Melanocyte of skin (primary cell): ENCODE results near the gene HSD17B14. TPM values are rescaled to one million over a fixed set of nuclear protein-coding genes. Genes with fewer than 3 reads are reported as not detected.

ENCODE experiments used
- small RNA-seq, 2 donors: library from RNA; depleted of rRNA; stranded (forward); fragments of <200 nt; gene quantifications; one replicate each; pipeline ENCODE3, GENCODE V24; 2012
- total RNA-seq, 2 donors: library from RNA; depleted of rRNA; stranded (reverse); fragments of >200 nt; gene quantifications; 2 replicates each; pipeline ENCODE4 v1.2.3, GENCODE V29; 2012

The HSD17B14 gene
- total RNA-seq: 1 to 10 TPM; 4.1 to 4.7 TPM

DNA sequence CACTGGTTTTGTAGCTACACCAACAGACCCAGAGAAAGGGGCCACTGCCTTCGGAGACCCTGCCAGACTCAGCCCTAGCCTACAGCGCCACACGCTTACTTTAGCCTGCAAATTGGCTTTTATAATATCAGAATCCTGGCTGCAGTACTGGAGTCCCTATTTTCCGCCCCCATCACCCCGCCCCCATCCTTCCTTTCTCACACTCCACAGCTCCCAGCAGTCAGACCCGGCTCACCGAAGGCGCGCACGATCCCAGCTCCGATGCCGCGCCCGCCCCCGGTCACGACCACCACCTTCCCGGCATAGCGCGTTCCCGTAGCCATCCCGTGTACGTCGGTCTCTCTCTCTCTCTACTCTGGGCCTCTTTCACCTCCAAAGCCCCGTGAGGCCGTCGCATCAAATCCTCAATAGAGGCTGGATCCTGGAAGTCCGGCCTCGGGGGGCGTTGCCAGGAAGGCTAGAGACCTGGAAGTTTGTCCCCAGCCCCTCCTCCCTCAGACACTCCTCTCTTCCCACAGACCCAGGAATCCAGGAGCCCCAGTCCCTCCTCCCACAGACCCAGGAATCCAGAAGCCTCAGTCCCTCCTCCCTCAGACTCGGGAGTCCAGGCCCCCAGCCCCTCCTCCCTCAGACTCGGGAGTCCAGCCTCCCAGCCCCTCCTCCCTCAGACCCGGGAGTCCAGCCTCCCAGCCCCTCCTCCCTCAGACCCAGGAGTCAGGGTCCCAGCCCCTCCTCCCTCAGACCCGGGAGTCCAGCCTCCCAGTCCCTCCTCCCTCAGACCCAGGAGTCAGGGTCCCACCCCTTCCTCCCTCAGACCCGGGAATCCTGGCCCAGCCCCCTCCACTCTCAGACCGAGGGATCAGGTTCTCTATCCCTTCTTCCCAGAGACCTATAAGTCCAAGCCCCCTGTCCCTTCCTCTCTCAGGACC, at the start of gene HSD17B14:
Gene HSD17B14 (minus strand): TSS at position 403 of the 929 bp plus-strand sequence. CDS start 80 bp downstream, at position 323.

DNA sequence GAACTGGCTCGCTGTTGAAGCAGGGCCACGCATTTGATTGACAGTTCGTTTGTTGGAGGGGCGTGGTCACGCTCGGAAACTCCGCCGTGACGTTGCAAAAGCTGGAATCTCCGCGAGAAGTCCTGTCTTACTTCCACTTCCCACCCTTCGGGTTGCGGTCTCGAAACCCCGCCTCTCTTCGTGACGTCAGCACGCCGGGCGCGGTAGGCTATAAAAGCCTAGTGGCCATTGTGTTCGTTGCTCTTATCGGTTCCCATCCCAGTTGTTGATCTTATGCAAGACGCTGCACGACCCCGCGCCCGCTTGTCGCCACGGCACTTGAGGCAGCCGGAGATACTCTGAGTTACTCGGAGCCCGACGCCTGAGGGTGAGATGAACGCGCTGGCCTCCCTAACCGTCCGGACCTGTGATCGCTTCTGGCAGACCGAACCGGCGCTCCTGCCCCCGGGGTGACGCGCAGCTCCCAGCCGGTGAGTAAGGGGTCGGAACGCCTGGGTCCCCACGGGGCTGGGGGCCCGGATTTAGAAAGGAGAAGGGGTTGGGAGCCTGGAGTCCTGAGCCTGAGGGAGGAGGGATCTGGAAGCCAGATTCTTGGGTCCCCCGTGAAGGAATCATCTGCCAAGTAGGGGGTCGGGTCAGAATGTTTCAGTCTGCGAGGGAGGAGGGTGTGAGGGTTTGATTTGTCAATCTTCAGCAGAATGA, 36.0 kb upstream of the HSD17B14 start, which contains the start of gene PPP1R15A:
Gene PPP1R15A (plus strand): TSS at position 240 of the 702 bp plus-strand sequence. CDS start 813 bp downstream, outside the sequence.

DNA sequence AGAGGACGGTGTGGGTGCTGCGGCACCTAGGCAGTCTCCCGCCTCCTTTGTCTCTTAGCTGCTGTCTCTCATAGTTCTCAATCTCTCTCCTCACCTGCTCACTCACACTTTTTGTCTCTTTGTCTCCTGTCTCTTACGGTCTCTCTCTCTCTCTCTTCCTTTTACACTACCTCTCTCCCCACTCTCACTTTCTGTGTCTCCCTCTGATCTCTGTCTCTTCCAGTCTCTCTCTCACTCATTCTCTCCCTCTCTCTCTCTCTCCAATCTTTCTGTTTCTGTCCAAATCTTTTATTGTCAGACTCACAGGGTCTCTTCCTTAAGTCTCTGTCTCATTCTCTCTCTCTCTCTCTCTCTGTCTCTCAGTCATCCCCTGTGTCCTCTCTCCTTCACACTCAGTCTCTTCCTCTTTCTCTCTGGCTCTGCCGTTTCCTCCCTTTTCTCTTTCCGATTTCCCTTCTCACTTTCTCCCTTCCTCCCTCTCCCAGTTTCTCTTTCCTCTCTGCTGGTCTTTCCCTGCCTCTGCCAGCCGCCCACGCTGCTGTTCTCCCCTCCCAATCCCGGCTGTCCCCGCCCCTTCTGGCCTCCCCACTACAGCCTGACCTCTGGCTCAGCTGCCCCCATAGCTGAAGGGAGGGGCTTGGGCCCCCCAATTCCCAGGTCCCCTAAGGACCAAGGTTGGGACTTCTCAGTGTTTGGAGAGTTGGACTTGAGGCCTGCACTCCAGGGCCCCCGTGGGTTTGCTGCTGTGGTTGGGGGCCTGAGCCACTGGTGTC, 32.0 kb upstream of the HSD17B14 start, which contains the start of gene PLEKHA4:
Gene PLEKHA4 (minus strand): TSS at position 504 of the 773 bp plus-strand sequence. CDS start 997 bp downstream, outside the sequence.

Small RNA genes lying within 50 kb of the gene (small RNA-seq; reads per million reads assigned to genes)
- 0 reads per million in 2 donors for gene RNU6-317P

Other genes starting within 250 kb of the HSD17B14 start
- not detected for gene SPACA4, start 229.7 kb downstream of the HSD17B14 start, total RNA-seq
- under 1 TPM in 1 of 2 donors, not detected in 1; under 0.01 TPM for gene FAM83E, start 221.4 kb downstream of the HSD17B14 start, total RNA-seq
- gene RPL18, start 217.3 kb downstream of the HSD17B14 start, total RNA-seq: 1,000 to 10,000 TPM in 1 of 2 donors, 100 to 1,000 TPM in 1; 840 to 1,494 TPM
- gene SPHK2, start 217.0 kb downstream of the HSD17B14 start, total RNA-seq: 10 to 100 TPM; 12.7 to 15.1 TPM
- gene DBP, start 199.1 kb downstream of the HSD17B14 start, total RNA-seq: 10 to 100 TPM in 1 of 2 donors, 1 to 10 TPM in 1; 9.3 to 13.1 TPM
- 1 to 10 TPM in 1 of 2 donors, under 1 TPM in 1; 0.67 to 1.4 TPM for gene CA11, start 190.3 kb downstream of the HSD17B14 start, total RNA-seq
- under 1 TPM; under 0.01 to 0.69 TPM for gene NTN5, start 163.5 kb downstream of the HSD17B14 start, total RNA-seq
- gene FUT2, start 140.5 kb downstream of the HSD17B14 start, total RNA-seq: under 1 TPM in 1 of 2 donors, not detected in 1; under 0.01 TPM
- gene MAMSTR, start 116.8 kb downstream of the HSD17B14 start, total RNA-seq: 1 to 10 TPM in 1 of 2 donors, under 1 TPM in 1; 0.33 to 1.0 TPM
- 10 to 100 TPM in 1 of 2 donors, 1 to 10 TPM in 1; 3.0 to 26.8 TPM for gene RASIP1, start 95.9 kb downstream of the HSD17B14 start, total RNA-seq
- gene IZUMO1, start 89.6 kb downstream of the HSD17B14 start, total RNA-seq: under 1 TPM; 0.33 to 0.34 TPM
- gene FUT1, start 83.8 kb downstream of the HSD17B14 start, total RNA-seq: 1 to 10 TPM in 1 of 2 donors, under 1 TPM in 1; 0.34 to 1.7 TPM
- gene FGF21, start 81.0 kb downstream of the HSD17B14 start, total RNA-seq: not detected
- 10 to 100 TPM; 11.7 to 29.0 TPM for gene BCAT2, start 25.5 kb downstream of the HSD17B14 start, total RNA-seq
- gene PLEKHA4, start 32.1 kb upstream of the HSD17B14 start, total RNA-seq: 10 to 100 TPM; 26.6 to 34.1 TPM
- gene PPP1R15A, start 35.9 kb upstream of the HSD17B14 start, total RNA-seq: 10 to 100 TPM; 30.6 to 45.0 TPM
- gene TULP2, start 62.3 kb upstream of the HSD17B14 start, total RNA-seq: under 1 TPM in 1 of 2 donors, not detected in 1; 0.34 TPM
- gene NUCB1, start 63.8 kb upstream of the HSD17B14 start, total RNA-seq: 100 to 1,000 TPM; 174 to 185 TPM
- gene DHDH, start 97.2 kb upstream of the HSD17B14 start, total RNA-seq: 1 to 10 TPM in 1 of 2 donors, under 1 TPM in 1; 0.33 to 1.0 TPM
- gene BAX, start 118.4 kb upstream of the HSD17B14 start, total RNA-seq: 10 to 100 TPM; 53.3 to 59.9 TPM
- 1,000 to 10,000 TPM; 2,131 to 3,816 TPM for gene FTL, start 128.8 kb upstream of the HSD17B14 start, total RNA-seq
- gene GYS1, start 156.8 kb upstream of the HSD17B14 start, total RNA-seq: 10 to 100 TPM; 56.4 to 70.3 TPM
- 100 to 1,000 TPM; 182 to 358 TPM for gene RUVBL2, start 157.4 kb upstream of the HSD17B14 start, total RNA-seq
- under 1 TPM in 1 of 2 donors, not detected in 1; 0.69 TPM for gene LHB, start 180.6 kb upstream of the HSD17B14 start, total RNA-seq
- gene CGB3, start 187.8 kb upstream of the HSD17B14 start, total RNA-seq: not detected
- not detected for gene CGB2, start 195.4 kb upstream of the HSD17B14 start, total RNA-seq
- gene CGB1, start 200.4 kb upstream of the HSD17B14 start, total RNA-seq: not detected
- not detected for gene CGB5, start 207.4 kb upstream of the HSD17B14 start, total RNA-seq
- not detected for gene CGB8, start 212.6 kb upstream of the HSD17B14 start, total RNA-seq
- gene CGB7, start 221.3 kb upstream of the HSD17B14 start, total RNA-seq: under 1 TPM; 0.33 to 0.34 TPM
- gene NTF4, start 228.3 kb upstream of the HSD17B14 start, total RNA-seq: not detected
- not detected for gene KCNA7, start 236.2 kb upstream of the HSD17B14 start, total RNA-seq
- 100 to 1,000 TPM; 132 to 144 TPM for gene SNRNP70, start 249.0 kb upstream of the HSD17B14 start, total RNA-seq